HEK293 (cell line): ENCODE measurements around the gene LKAAEAR1.

Source experiments
- CTCF ChIA-PET: fragments of 350-600 bp; formaldehyde crosslinking; extraction: SDS; loops from one replicate; lab custom pipeline; 2021; ENCODE audit warnings: antibody characterized with exemption; lab: Yijun Ruan, JAX
- POLR2A ChIA-PET: fragments of 300-600 bp; formaldehyde crosslinking; extraction: SDS; loops from one replicate; lab custom pipeline; 2020; ENCODE audit warnings: antibody characterized with exemption, inconsistent platforms; lab: Yijun Ruan, JAX
- H3K27ac ChIP-seq: fragments of 200-500 bp; sonication (Bioruptor generic); 2 replicates; pipeline ENCODE4 v1.5.1; 2014; ENCODE audit warnings: low read depth, low read length, control low read depth, inconsistent platforms; ENCODE audit errors: extremely low read depth
- H3K36me3 ChIP-seq, 2 experiments: fragments of 200-500 bp in 1 of 2; sonication (Bioruptor generic) in 1 of 2; 1 replicate in 1 of 2; 2 replicates in 1 of 2; pipeline ENCODE4 v1.5.1; 2014 to 2017; ENCODE audit warnings: inconsistent platforms in 2 of 2, low read length in 2 of 2; ENCODE audit not compliant: control insufficient read depth in 2 of 2, insufficient read depth in 1 of 2
- H3K4me1 ChIP-seq: fragments of 200-500 bp; sonication (Bioruptor generic); 2 replicates; pipeline ENCODE4 v1.5.1; 2014; ENCODE audit warnings: mild to moderate bottlenecking, low read length, inconsistent platforms; ENCODE audit not compliant: control insufficient read depth, insufficient read depth
- H3K4me3 ChIP-seq: 2 replicates; pipeline ENCODE4 v1.5.1; 2011; ENCODE audit warnings: low read depth, mild to moderate bottlenecking, control low read depth, low read length, moderate library complexity
- H3K9me3 ChIP-seq: fragments of 200-500 bp; sonication (Bioruptor generic); 2 replicates; pipeline ENCODE4 v1.5.1; 2014; ENCODE audit warnings: low read depth, low read length, inconsistent platforms; ENCODE audit not compliant: control insufficient read depth, insufficient read depth
- GLIS2 ChIP-seq: fragments of 450-650 bp; formaldehyde crosslinking; IDR thresholded peaks from 2 replicates; pipeline ENCODE4 v1.5.1; 2016; ENCODE audit warnings: missing biosample characterization, missing genetic modification characterization
- SCRT2 ChIP-seq: fragments of 450-650 bp; formaldehyde crosslinking; IDR thresholded peaks from 2 replicates; pipeline ENCODE4 v1.5.1; 2016; ENCODE audit warnings: missing biosample characterization, missing genetic modification characterization
- SETDB1 ChIP-seq: IDR thresholded peaks from one replicate; pipeline ENCODE4 v1.6.1; 2017; ENCODE audit warnings: mild to moderate bottlenecking, low read length, moderate library complexity, mixed read lengths; ENCODE audit not compliant: insufficient read length
- SP2 ChIP-seq: fragments of 450-650 bp; formaldehyde crosslinking; IDR thresholded peaks from 2 replicates; pipeline ENCODE4 v1.5.1; 2016; ENCODE audit warnings: missing biosample characterization, missing genetic modification characterization
- TRIM28 ChIP-seq: IDR thresholded peaks from 2 replicates; pipeline ENCODE4 v1.6.1; 2011; ENCODE audit warnings: low read length, control low read depth, borderline replicate concordance
- ZBTB1 ChIP-seq: fragments of 450-650 bp; formaldehyde crosslinking; IDR thresholded peaks from 2 replicates; pipeline ENCODE4 v1.5.1; 2016; ENCODE audit warnings: missing biosample characterization, missing genetic modification characterization
- ZIC2 ChIP-seq: fragments of 450-650 bp; formaldehyde crosslinking; IDR thresholded peaks from 2 replicates; pipeline ENCODE4 v1.5.1; 2016; ENCODE audit warnings: missing biosample characterization, missing genetic modification characterization
- ZNF10 ChIP-seq: fragments of 450-650 bp; formaldehyde crosslinking; IDR thresholded peaks from 2 replicates; pipeline ENCODE4 v1.5.1; 2017; ENCODE audit warnings: missing biosample characterization, missing genetic modification characterization
- ZNF48 ChIP-seq: fragments of 450-650 bp; formaldehyde crosslinking; IDR thresholded peaks from 2 replicates; pipeline ENCODE4 v1.5.1; 2016; ENCODE audit warnings: missing biosample characterization, missing genetic modification characterization
- ZNF600 ChIP-seq: fragments of 450-650 bp; formaldehyde crosslinking; IDR thresholded peaks from 2 replicates; pipeline ENCODE4 v1.5.1; 2016; ENCODE audit warnings: missing biosample characterization, missing genetic modification characterization
- ZSCAN30 ChIP-seq: fragments of 450-650 bp; IDR thresholded peaks from 2 replicates; pipeline ENCODE4 v1.5.1; 2018; ENCODE audit warnings: missing biosample characterization, mild to moderate bottlenecking, missing genetic modification characterization, moderate library complexity
- TF ChIP-seq, protein P1 (sequence below): fragments of 450-650 bp; formaldehyde crosslinking; IDR thresholded peaks from 2 replicates; pipeline ENCODE4 v1.5.1; 2016; ENCODE audit warnings: missing biosample characterization, missing genetic modification characterization
- TF ChIP-seq, protein P2 (sequence below): fragments of 450-650 bp; formaldehyde crosslinking; IDR thresholded peaks from 2 replicates; pipeline ENCODE4 v1.5.1; 2016; ENCODE audit warnings: missing biosample characterization, missing genetic modification characterization
- TF ChIP-seq, protein P3 (sequence below): fragments of 450-650 bp; formaldehyde crosslinking; IDR thresholded peaks from 2 replicates; pipeline ENCODE4 v1.5.1; 2016; ENCODE audit warnings: missing biosample characterization, missing genetic modification characterization

The LKAAEAR1 gene

DNA sequence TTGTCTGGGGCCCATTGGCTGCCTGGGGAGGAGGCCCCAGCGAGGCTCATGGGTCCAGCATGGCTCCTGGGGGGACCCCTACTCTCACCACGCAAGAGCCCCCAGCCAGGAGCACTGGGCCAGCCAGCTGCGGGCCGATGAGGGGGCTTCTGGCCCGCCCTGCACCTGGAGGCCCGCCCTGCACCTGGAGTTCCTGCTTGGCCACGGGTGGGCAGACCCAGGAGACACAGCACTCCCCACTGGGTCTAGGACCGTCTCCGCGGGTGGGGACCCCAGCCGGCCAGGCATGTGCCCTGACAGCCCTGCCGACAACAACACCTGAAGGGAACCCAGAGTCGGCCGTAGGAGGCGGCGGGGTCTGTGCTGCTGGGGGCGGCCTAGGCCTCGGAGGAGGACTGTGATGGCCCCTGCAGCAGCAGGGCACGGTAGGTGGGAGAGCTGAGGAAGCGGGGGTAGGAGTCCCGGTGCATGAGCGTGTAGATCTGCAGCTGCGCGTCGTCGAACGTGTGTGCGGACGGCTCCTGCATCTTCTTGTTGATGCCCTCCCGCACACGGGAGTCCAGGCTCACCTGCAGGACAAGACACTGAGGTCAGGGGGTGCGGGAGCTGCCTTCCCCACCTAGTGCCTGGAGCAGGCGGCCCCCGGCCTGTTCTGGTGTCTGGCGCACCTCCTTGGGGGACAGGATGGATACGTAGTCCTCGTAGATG is 10.6 kb downstream of the LKAAEAR1 start:
- Histone ChIP-seq H3K4me1 (peaks cover 5% of the 10 kb centered on the region), H3K27ac (no peak overlapping the region), H3K36me3 (peaks cover 0 to 25% of the 10 kb centered on the region in 2 experiments; a peak in 1 of 3 replicates), H3K9me3 (no peaks in the 10 kb centered on the region), H3K4me3 (no peak overlapping the region)
- TF ChIP-seq SP2 (no peak), ZNF48 (no peak), ZSCAN30 (tag by site-specific recombination) (no peak), GLIS2 (tag by site-specific recombination) (peak; percentile 62), ZNF600 (peak; percentile 14; the same call in 1 of the 2 replicates), ZIC2 (tag by site-specific recombination) (peak; percentile 25; the same call in 1 of the 2 replicates), TRIM28 (no peak)
- TF ChIP-seq, protein P1, sequence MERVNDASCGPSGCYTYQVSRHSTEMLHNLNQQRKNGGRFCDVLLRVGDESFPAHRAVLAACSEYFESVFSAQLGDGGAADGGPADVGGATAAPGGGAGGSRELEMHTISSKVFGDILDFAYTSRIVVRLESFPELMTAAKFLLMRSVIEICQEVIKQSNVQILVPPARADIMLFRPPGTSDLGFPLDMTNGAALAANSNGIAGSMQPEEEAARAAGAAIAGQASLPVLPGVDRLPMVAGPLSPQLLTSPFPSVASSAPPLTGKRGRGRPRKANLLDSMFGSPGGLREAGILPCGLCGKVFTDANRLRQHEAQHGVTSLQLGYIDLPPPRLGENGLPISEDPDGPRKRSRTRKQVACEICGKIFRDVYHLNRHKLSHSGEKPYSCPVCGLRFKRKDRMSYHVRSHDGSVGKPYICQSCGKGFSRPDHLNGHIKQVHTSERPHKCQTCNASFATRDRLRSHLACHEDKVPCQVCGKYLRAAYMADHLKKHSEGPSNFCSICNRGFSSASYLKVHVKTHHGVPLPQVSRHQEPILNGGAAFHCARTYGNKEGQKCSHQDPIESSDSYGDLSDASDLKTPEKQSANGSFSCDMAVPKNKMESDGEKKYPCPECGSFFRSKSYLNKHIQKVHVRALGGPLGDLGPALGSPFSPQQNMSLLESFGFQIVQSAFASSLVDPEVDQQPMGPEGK (tag by site-specific recombination), result no peak
- TF ChIP-seq, protein P2, sequence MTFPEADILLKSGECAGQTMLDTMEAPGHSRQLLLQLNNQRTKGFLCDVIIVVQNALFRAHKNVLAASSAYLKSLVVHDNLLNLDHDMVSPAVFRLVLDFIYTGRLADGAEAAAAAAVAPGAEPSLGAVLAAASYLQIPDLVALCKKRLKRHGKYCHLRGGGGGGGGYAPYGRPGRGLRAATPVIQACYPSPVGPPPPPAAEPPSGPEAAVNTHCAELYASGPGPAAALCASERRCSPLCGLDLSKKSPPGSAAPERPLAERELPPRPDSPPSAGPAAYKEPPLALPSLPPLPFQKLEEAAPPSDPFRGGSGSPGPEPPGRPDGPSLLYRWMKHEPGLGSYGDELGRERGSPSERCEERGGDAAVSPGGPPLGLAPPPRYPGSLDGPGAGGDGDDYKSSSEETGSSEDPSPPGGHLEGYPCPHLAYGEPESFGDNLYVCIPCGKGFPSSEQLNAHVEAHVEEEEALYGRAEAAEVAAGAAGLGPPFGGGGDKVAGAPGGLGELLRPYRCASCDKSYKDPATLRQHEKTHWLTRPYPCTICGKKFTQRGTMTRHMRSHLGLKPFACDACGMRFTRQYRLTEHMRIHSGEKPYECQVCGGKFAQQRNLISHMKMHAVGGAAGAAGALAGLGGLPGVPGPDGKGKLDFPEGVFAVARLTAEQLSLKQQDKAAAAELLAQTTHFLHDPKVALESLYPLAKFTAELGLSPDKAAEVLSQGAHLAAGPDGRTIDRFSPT, result no peak
- ChIA-PET POLR2A (no interaction called here), CTCF (interaction anchor here (1.0 kb wide), 1 partner anchor 46 kb away, joined by 4 read pairs; no protein-coding TSS in a partner anchor)

DNA sequence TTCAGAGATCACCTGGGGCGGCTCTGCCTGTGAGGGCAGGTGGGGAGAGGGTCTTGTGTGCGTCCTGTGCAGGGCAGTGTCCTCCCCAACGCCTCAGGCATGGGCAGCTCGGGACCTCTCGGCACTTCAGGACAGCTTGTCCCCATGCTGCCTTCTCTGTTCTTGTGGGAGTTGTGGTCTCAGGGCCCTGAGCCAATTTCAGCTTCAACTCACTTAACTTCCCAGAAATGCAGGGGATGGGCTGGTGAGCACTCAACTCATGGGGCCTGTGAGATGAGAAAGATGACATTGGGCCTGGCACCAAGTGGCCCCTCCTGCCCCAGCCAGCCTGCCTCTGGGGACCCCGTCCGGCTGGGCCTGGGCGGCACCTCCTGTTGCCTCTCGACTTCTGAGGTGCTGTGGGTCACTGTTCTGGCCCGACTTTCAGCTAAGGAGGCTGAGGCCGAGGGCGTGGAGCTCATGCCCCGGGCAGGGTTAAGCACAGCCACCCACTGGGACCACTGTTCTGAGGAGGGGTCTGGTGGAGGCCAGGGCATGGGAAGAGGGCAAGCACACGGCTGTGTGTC is 11.6 kb downstream of the LKAAEAR1 start:
- TF ChIP-seq SETDB1, result no peak
- ChIA-PET POLR2A (no interaction called here), CTCF (no interaction called here)
- no peaks in the 10 kb centered on the region for H3K9me3 ChIP-seq
- H3K36me3 ChIP-seq, result peaks cover 0 to 25% of the 10 kb centered on the region in 2 experiments; a peak in 1 of 3 replicates
- no peak overlapping the region for H3K27ac ChIP-seq
- H3K4me3 ChIP-seq, result no peak overlapping the region
- H3K4me1 ChIP-seq, result no peaks in the 10 kb centered on the region

DNA sequence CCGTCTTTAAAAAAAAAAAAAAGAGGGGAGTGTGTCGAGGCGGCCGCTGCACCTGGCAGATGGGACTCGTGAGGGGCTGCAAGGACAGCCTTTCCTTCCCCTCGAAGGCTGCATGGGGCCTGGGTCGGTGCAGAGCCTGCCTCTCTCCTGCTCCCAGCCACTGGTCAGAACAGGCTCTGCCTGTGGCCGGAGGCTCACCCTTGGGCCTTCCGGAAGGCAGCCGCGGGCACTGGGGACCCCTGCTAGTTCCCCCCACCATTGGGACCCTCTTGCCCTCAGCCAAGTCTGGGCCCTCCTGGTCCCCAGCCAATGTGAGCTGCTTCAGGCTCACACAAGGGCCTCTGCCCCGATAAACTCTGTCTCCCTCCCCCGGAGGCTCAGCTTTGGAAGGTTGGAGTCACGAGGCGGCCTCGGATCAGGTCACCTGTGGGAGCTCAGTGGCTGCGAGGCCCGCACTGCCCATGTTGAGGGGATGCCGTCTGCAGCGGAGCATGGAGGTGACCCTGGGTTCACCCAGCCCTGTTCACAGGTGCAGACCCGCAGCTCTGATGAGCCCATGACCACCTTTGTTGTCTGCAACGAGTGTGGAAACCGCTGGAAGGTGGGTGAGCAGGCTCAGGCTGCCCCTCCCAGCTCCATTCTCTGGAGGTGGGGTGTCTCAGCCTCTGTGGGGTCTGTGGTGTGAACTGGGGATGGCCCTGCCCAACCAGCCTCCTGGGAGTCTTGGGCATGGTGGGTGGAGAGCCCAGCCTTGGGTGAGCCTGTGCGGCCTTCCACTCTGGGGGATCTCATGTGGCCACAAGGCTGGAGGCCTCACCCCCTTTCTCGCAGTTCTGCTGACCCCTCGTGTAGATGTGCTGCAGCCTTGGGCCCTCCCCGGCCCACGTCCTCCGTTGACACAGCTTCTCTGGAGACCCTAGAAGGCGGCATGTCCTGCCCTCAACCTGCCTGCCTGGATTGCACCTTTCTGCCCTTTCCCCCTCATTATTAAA is 12.6 kb downstream of the LKAAEAR1 start:
- Histone ChIP-seq H3K27ac (no peak overlapping the region), H3K9me3 (no peaks in the 10 kb centered on the region)
- POLR2A ChIA-PET, result interaction anchor here (0.7 kb wide), 1 partner anchor 9 kb away, joined by 5 read pairs; the partner anchor contains the start of gene TCEA2
- TF ChIP-seq SCRT2 (tag by site-specific recombination), result 0 out of 2 replicates have a peak, but pooled peaks have one; percentile 11
- TF ChIP-seq, protein P3, sequence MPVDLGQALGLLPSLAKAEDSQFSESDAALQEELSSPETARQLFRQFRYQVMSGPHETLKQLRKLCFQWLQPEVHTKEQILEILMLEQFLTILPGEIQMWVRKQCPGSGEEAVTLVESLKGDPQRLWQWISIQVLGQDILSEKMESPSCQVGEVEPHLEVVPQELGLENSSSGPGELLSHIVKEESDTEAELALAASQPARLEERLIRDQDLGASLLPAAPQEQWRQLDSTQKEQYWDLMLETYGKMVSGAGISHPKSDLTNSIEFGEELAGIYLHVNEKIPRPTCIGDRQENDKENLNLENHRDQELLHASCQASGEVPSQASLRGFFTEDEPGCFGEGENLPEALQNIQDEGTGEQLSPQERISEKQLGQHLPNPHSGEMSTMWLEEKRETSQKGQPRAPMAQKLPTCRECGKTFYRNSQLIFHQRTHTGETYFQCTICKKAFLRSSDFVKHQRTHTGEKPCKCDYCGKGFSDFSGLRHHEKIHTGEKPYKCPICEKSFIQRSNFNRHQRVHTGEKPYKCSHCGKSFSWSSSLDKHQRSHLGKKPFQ, result peak; percentile 43; the same call in 1 of the 2 replicates
- TF ChIP-seq GLIS2 (tag by site-specific recombination), result 0 out of 2 replicates have a peak, but pooled peaks have one; percentile 15
- TF ChIP-seq ZBTB1, result no peak
- TF ChIP-seq ZNF10 (tag by site-specific recombination), result 0 out of 2 replicates have a peak, but pooled peaks have one; percentile 33
- TF ChIP-seq, all 188 proteins: peak for 4
- H3K4me3 ChIP-seq, result no peak overlapping the region
- H3K36me3 ChIP-seq, result peaks cover 0 to 25% of the 10 kb centered on the region in 2 experiments; a peak in 1 of 3 replicates
- CTCF ChIA-PET, result interaction anchor here (0.6 to 1.3 kb wide), 4 partner anchors 9 to 381 kb away, joined by 3 to 4 read pairs (median 3); no protein-coding TSS in a partner anchor
- H3K4me1 ChIP-seq, result no peaks in the 10 kb centered on the region
